Chondrocyte (in vitro differentiated cells): ENCODE data around the gene CHIT1. TPM values are rescaled to one million over a fixed set of nuclear protein-coding genes. Genes with fewer than 3 reads are reported as not detected.

Source experiments
- DNase-seq: peaks from one replicate; pipeline ENCODE4 v3.0.0; 2021; ENCODE audit warnings: mixed read lengths, low spot score
- H3K27ac Mint-ChIP-seq: one replicate; pipeline ENCODE4 v1.8.0; 2021; ENCODE audit warnings: mild to moderate bottlenecking, moderate library complexity, mixed read lengths; ENCODE audit not compliant: unreplicated experiment
- H3K27me3 Mint-ChIP-seq: 2 replicates; pipeline ENCODE4 v1.8.0; 2021; ENCODE audit warnings: low read depth, mixed read lengths
- H3K36me3 Mint-ChIP-seq: 2 replicates; pipeline ENCODE4 v1.8.0; 2021; ENCODE audit warnings: low read depth, mixed read lengths
- H3K4me1 Mint-ChIP-seq: 2 replicates; pipeline ENCODE4 v1.8.0; 2021; ENCODE audit warnings: low read depth, mild to moderate bottlenecking, mixed read lengths
- H3K4me3 Mint-ChIP-seq: one replicate; pipeline ENCODE4 v1.8.0; 2021; ENCODE audit warnings: mild to moderate bottlenecking, moderate library complexity, mixed read lengths; ENCODE audit not compliant: unreplicated experiment
- H3K9me3 Mint-ChIP-seq: 2 replicates; pipeline ENCODE4 v1.8.0; 2021; ENCODE audit warnings: low read depth, mixed read lengths
- total RNA-seq: library from RNA; stranded (reverse); gene quantifications from 3 replicates; pipeline ENCODE4 v1.2.1, GENCODE V29; 2021
- TF ChIP-seq, protein P1 (sequence below): fragments of 200-600 bp; sonication (generic); IDR thresholded peaks from 2 replicates; pipeline ENCODE4 v1.5.0; 2021; ENCODE audit warnings: antibody characterized with exemption, mild to moderate bottlenecking, moderate library complexity

Gene CHIT1
- total RNA-seq, 1 donor from 2014 or later: not detected

DNA sequence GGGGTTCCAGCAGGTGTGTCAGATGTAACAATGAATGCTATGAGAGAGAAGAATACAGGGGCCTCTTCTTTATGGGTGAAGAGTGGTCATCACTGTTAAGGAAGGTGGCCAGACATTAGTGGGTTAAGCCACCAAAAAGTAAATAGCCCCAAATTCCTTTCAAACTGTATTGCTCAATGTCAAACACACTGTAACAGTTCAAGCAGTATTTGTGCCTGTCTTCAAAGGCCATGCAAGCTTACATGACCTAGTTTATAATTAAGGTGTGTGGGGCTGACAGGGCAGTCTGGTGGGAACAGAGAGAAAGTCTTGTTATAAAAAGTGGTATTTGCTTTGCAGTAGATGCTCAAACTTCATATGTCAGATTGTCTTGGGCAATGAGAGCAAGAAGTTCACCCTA lies 18.5 kb downstream of the CHIT1 start:
- Mint-ChIP-seq H3K27me3 (peaks cover 24% of the 10 kb centered on the region), H3K27ac (no peak overlapping the region), H3K4me1 (peaks cover 7% of the 10 kb centered on the region), H3K36me3 (no peaks in the 10 kb centered on the region), H3K4me3 (no peak overlapping the region), H3K9me3 (peaks cover 3% of the 10 kb centered on the region)
- TF ChIP-seq, protein P1, sequence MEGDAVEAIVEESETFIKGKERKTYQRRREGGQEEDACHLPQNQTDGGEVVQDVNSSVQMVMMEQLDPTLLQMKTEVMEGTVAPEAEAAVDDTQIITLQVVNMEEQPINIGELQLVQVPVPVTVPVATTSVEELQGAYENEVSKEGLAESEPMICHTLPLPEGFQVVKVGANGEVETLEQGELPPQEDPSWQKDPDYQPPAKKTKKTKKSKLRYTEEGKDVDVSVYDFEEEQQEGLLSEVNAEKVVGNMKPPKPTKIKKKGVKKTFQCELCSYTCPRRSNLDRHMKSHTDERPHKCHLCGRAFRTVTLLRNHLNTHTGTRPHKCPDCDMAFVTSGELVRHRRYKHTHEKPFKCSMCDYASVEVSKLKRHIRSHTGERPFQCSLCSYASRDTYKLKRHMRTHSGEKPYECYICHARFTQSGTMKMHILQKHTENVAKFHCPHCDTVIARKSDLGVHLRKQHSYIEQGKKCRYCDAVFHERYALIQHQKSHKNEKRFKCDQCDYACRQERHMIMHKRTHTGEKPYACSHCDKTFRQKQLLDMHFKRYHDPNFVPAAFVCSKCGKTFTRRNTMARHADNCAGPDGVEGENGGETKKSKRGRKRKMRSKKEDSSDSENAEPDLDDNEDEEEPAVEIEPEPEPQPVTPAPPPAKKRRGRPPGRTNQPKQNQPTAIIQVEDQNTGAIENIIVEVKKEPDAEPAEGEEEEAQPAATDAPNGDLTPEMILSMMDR: no peak
- no peak for DNase-seq

DNA sequence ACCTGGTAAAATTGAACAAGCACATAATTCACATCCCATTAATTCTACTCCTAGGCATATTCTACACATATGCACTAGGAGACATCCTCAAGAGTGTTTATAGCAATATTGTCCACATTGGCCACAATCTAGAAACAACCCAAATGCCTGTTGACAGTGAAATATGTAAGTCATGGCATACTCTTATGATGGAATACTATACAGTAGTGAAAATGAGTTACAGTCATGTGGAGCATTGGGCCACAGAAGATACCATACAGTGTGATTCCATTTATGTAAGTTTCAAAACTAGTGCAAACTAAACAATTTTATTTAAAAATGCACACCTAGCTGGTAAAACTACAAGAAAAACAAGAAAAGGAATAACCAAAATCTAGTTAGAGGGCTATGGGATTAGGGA lies 19.1 kb downstream of the CHIT1 start:
- no peak overlapping the region for H3K27ac Mint-ChIP-seq
- H3K27me3 Mint-ChIP-seq: peaks cover 23% of the 10 kb centered on the region
- peaks cover 3% of the 10 kb centered on the region for H3K9me3 Mint-ChIP-seq
- DNase-seq: no peak
- no peaks in the 10 kb centered on the region for H3K36me3 Mint-ChIP-seq
- H3K4me1 Mint-ChIP-seq: peaks cover 7% of the 10 kb centered on the region
- TF ChIP-seq, protein P1: no peak
- no peak overlapping the region for H3K4me3 Mint-ChIP-seq

DNA sequence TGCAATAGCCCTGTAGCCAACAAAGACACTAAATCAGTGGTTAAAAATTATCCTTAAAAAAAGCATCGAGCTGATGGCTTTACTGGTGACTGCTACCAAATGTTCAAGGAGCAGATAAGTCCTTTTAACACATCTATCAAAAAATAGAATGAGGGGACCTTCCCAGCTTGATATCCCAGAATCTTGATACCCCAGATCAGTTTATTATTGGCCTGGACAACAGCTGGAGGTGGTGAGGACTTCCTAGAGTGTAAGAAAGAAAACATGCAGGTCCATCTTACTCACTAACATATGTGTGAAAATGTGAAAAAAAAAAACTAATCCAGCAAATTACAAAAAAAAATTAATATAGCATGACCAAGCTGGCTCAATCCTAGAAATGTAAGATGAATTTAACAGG lies 21.3 kb downstream of the CHIT1 start:
- Mint-ChIP-seq H3K27me3 (peaks cover 16% of the 10 kb centered on the region), H3K4me3 (no peak overlapping the region), H3K36me3 (peaks cover 1% of the 10 kb centered on the region), H3K9me3 (peaks cover 3% of the 10 kb centered on the region), H3K27ac (no peak overlapping the region), H3K4me1 (peaks cover 7% of the 10 kb centered on the region)
- no peak for DNase-seq
- TF ChIP-seq, protein P1: no peak

DNA sequence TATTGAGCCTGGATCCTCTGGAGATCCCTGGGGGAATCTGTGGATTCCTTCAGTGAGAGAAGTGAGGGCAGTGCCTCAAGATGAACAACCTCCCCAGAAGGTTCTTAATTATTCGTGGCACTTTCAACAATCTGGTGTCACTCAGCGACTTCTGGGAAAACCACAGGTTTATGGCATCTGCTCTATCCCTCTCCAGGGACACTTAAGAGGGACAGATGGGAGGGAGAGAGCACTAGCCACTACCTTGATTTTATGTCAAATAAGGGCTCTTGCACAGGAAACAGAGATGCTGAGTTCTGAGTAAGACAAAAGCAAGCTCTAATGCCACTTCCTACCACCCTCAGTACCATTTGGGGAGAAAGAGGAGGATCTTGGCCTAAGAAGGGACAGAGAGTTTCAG lies 21.7 kb downstream of the CHIT1 start:
- DNase-seq: no peak
- Mint-ChIP-seq H3K36me3 (peaks cover 1% of the 10 kb centered on the region), H3K9me3 (peaks cover 3% of the 10 kb centered on the region), H3K27me3 (peaks cover 11% of the 10 kb centered on the region), H3K4me3 (no peak overlapping the region), H3K27ac (no peak overlapping the region), H3K4me1 (peaks cover 7% of the 10 kb centered on the region)
- TF ChIP-seq, protein P1: no peak

DNA sequence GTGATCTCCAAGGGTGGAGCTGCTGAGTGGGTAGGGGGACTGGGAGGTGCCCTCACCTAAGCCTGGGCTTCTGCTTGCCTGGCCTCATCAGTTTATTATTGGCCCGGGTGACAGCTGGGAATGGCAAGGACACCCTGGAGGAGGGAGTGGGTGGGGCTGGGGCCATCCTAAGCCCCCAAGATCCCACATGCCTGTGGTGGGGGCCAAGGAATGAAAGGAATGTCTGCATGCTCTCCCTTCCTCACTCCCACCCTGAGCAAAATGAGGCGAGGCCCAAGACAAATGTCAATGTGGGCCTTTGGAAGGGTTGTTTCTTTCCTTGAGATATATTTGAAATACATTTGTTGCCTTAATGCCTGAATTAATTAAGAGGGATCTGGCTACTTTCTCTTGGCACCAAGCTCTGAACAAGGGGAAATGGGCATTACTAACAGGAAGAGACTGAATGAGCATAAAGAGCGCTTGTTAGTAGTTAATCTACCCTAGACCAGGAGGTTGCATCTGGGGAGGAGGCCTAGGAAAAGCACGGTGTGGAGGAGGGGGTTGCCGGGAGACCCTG lies 23.3 kb downstream of the CHIT1 start:
- Mint-ChIP-seq H3K27me3 (peaks cover 12% of the 10 kb centered on the region), H3K4me3 (no peak overlapping the region), H3K36me3 (peaks cover 1% of the 10 kb centered on the region), H3K4me1 (peaks cover 7% of the 10 kb centered on the region), H3K9me3 (peaks cover 3% of the 10 kb centered on the region), H3K27ac (no peak overlapping the region)
- DNase-seq: no peak
- TF ChIP-seq, protein P1: no peak
